Uterus (tissue), 4 donors: Measurements from ENCODE around the gene PCYOX1L. TPM values are rescaled to one million over a fixed set of nuclear protein-coding genes. Genes with fewer than 3 reads are reported as not detected.

Experiments used
- DNase-seq, 2 donors: peaks; one replicate each; pipeline ENCODE4 v3.0.0-alpha.2; 2019 to 2020
- H3K27ac ChIP-seq, 2 donors: fragments of 200-600 bp; sonication (generic); 1 replicate in 1 of 2; 2 replicates in 1 of 2; pipeline ENCODE4 v1.5.1; 2016 to 2018
- H3K27me3 ChIP-seq, 2 donors: fragments of 200-600 bp; sonication (generic); one replicate each; pipeline ENCODE4 v1.5.1; 2018 to 2019; ENCODE audit warnings: control low read depth in 1 of 2
- H3K36me3 ChIP-seq, 2 donors: fragments of 200-600 bp; sonication (generic); one replicate each; pipeline ENCODE4 v1.5.1; 2019; ENCODE audit warnings: control low read depth in 1 of 2
- H3K4me1 ChIP-seq, 2 donors: fragments of 200-600 bp; sonication (generic); one replicate each; pipeline ENCODE4 v1.5.1; 2018 to 2019; ENCODE audit warnings: control low read depth in 1 of 2
- H3K4me3 ChIP-seq, 2 donors: fragments of 200-600 bp; sonication (generic); 1 replicate in 1 of 2; 2 replicates in 1 of 2; pipeline ENCODE4 v1.5.1; 2018 to 2019; ENCODE audit warnings: mild to moderate bottlenecking in 1 of 2
- H3K9me3 ChIP-seq, 2 donors: fragments of 200-600 bp; sonication (generic); one replicate each; pipeline ENCODE4 v1.5.1; 2019; ENCODE audit warnings: control low read depth in 1 of 2
- CTCF ChIP-seq, 4 experiments: fragments of 200-600 bp in 2 of 4; fragments of 450-650 bp in 2 of 4; sonication (generic) in 2 of 4; IDR thresholded peaks; one replicate each; pipeline ENCODE4 v1.5.1; 2016 to 2019; ENCODE audit warnings: antibody characterized with exemption in 4 of 4, mild to moderate bottlenecking in 2 of 4, moderate library complexity in 1 of 4
- POLR2A ChIP-seq, 2 donors: fragments of 450-650 bp; IDR thresholded peaks; one replicate each; pipeline ENCODE4 v1.6.1; 2016; ENCODE audit warnings: antibody characterized with exemption in 2 of 2, mild to moderate bottlenecking in 1 of 2, moderate library complexity in 1 of 2
- intact Hi-C: fragments of 100-400 bp; cut with DNase I; formaldehyde crosslinking; loops from one replicate; pipeline ENCODE4 v1.15.1; 2023; ENCODE audit warnings: low total_unique reads
- total RNA-seq, 4 donors: library from RNA; depleted of rRNA in 3 of 4; stranded (reverse); fragments of >200 nt in 3 of 4; gene quantifications; one replicate each; pipeline versions ENCODE4 v1.1.0 to v1.2.4, GENCODE V29; 2014 to 2023
- donor health status: DM: yes; HTN: yes; CAD: no.

The PCYOX1L gene
- total RNA-seq, 4 donors from 2014 or later = 0.59 to 8.6 (median 5.9) TPM

GRCh38 chr5:149415066-149415967 is 57.5 kb downstream of the PCYOX1L start:
- Histone ChIP-seq H3K36me3 (no peaks in the 10 kb centered on the region), H3K4me3 (peak overlapping the region; percentile 68 to 88)
- no peak for DNase-seq

GRCh38 chr5:149416987-149417710 is 59.3 kb downstream of the PCYOX1L start:
- peak; percentile 52 to 67 for DNase-seq
- H3K4me1 ChIP-seq = peaks cover 9 to 21% of the 10 kb centered on the region in 2 donors
- no peaks in the 10 kb centered on the region for H3K36me3 ChIP-seq
- intact Hi-C loops = loop anchor here (5.0 kb wide), 1 partner anchor 35 kb away; no protein-coding TSS in a partner anchor
- H3K27me3 ChIP-seq = no peaks in the 10 kb centered on the region
- peak overlapping the region; percentile 24 to 88 for H3K4me3 ChIP-seq
- H3K27ac ChIP-seq = peak overlapping the region; percentile 99
- H3K9me3 ChIP-seq = no peaks in the 10 kb centered on the region
- peak in 1 of 4 experiments; percentile 17 for TF ChIP-seq CTCF (IDR thresholded peaks at IDR 0.05)
- peak in 1 of 2 donors; percentile 7 for TF ChIP-seq POLR2A (IDR thresholded peaks at IDR 0.05)

More at GRCh38 chr5:149415066-149415967, 57.5 kb downstream of the PCYOX1L start:
- TF ChIP-seq POLR2A (IDR thresholded peaks at IDR 0.05) = no peak
- intact Hi-C loops = loop anchor here (5.0 kb wide), 1 partner anchor 33 kb away; no protein-coding TSS in a partner anchor
- peak overlapping the region; percentile 99 for H3K27ac ChIP-seq
- H3K9me3 ChIP-seq = no peaks in the 10 kb centered on the region
- no peaks in the 10 kb centered on the region for H3K27me3 ChIP-seq
- H3K4me1 ChIP-seq = peaks cover 9 to 13% of the 10 kb centered on the region in 2 donors

GRCh38 chr5:149417711-149418368 is 60.0 kb downstream of the PCYOX1L start:
- intact Hi-C loops = loop anchor here (5.0 kb wide), 1 partner anchor 36 kb away; no protein-coding TSS in a partner anchor
- peaks cover 9 to 21% of the 10 kb centered on the region in 2 donors for H3K4me1 ChIP-seq
- no peaks in the 10 kb centered on the region for H3K27me3 ChIP-seq
- H3K36me3 ChIP-seq = no peaks in the 10 kb centered on the region
- peak overlapping the region; percentile 24 to 88 for H3K4me3 ChIP-seq
- no peaks in the 10 kb centered on the region for H3K9me3 ChIP-seq
- peak in 1 of 2 donors; percentile 26 for DNase-seq
- peak overlapping the region; percentile 99 for H3K27ac ChIP-seq
- no peak for TF ChIP-seq CTCF (IDR thresholded peaks at IDR 0.05)
- no peak for TF ChIP-seq POLR2A (IDR thresholded peaks at IDR 0.05)

- intact Hi-C loops = loop anchor here (5.0 kb wide), 1 partner anchor 37 kb away; no protein-coding TSS in a partner anchor
- no peak for TF ChIP-seq CTCF (IDR thresholded peaks at IDR 0.05)
- Histone ChIP-seq H3K4me1 (peaks cover 18 to 25% of the 10 kb centered on the region in 2 donors), H3K36me3 (no peaks in the 10 kb centered on the region), H3K9me3 (no peaks in the 10 kb centered on the region), H3K27me3 (no peaks in the 10 kb centered on the region), H3K4me3 (no peak overlapping the region), H3K27ac (peak overlapping the region; percentile 99)
- peak in 1 of 2 donors; percentile 36 for DNase-seq
These were observed 61.2 kb downstream of the PCYOX1L start for GRCh38 chr5:149418910-149419531.

Other genes starting within 250 kb of the PCYOX1L start
- 10 to 100 TPM in 2 of 4 donors, 1 to 10 TPM in 2; 2.6 to 49.5 (median 6.9) TPM for gene ABLIM3, start 216.6 kb upstream of the PCYOX1L start, total RNA-seq
- 10 to 100 TPM in 3 of 4 donors, 1 to 10 TPM in 1; 5.3 to 26.9 (median 24.6) TPM for gene AFAP1L1, start 86.2 kb upstream of the PCYOX1L start, total RNA-seq
- 10 to 100 TPM; 13.5 to 27.0 (median 22.6) TPM for gene GRPEL2, start 12.5 kb upstream of the PCYOX1L start, total RNA-seq
- 1 to 10 TPM in 2 of 4 donors, not detected in 2; 1.6 to 2.3 TPM for gene IL17B, start 21.2 kb downstream of the PCYOX1L start, total RNA-seq
- 100 to 1,000 TPM; 101 to 326 (median 205) TPM for gene CSNK1A1, start 193.4 kb downstream of the PCYOX1L start, total RNA-seq
- 10 to 100 TPM in 1 of 4 donors, 1 to 10 TPM in 3; 4.6 to 10.4 (median 7.9) TPM for gene ARHGEF37, start 223.5 kb downstream of the PCYOX1L start, total RNA-seq